CD4-positive, CD25-positive, alpha-beta regulatory T cell (primary cell): Measurements from ENCODE around the gene CRTAC1. TPM values are rescaled to one million over a fixed set of nuclear protein-coding genes. Genes with fewer than 3 reads are reported as not detected.

ENCODE experiments used
- ATAC-seq, 2 donors: fragments of 150-1000 bp; cut with Tn5 transposase; one replicate each; pipeline ENCODE4 v1.10.0; 2021; ENCODE audit warnings: low read depth in 2 of 2, moderate number of reproducible peaks in 2 of 2, moderate library complexity in 1 of 2
- DNase-seq, 3 donors: peaks; one replicate each; pipeline versions ENCODE4 v3.0.0 to v3.0.0-alpha.2; 2012 to 2022; ENCODE audit warnings: mixed read lengths in 1 of 3
- H3K27ac ChIP-seq: one replicate; pipeline ENCODE4 v1.7.0; 2013; ENCODE audit warnings: mild to moderate bottlenecking, low read length; ENCODE audit not compliant: insufficient read depth, poor library complexity, severe bottlenecking
- H3K27me3 ChIP-seq: one replicate; pipeline ENCODE4 v1.7.0; 2013; ENCODE audit warnings: low read length; ENCODE audit not compliant: control insufficient read depth, insufficient read depth
- H3K36me3 ChIP-seq: one replicate; pipeline ENCODE4 v1.7.0; 2013; ENCODE audit warnings: mild to moderate bottlenecking, low read length, moderate library complexity; ENCODE audit not compliant: control insufficient read depth, insufficient read depth
- H3K4me1 ChIP-seq: 2 replicates; pipeline ENCODE4 v1.7.0; 2013; ENCODE audit warnings: mild to moderate bottlenecking, low read length; ENCODE audit not compliant: insufficient read depth, control insufficient read depth, poor library complexity, severe bottlenecking
- H3K4me3 ChIP-seq: one replicate; pipeline ENCODE4 v1.7.0; 2013; ENCODE audit warnings: low read depth, mild to moderate bottlenecking, low read length, moderate library complexity
- H3K9me3 ChIP-seq, 2 experiments: 1 replicate in 1 of 2; 2 replicates in 1 of 2; pipeline ENCODE4 v1.7.0; 2013; ENCODE audit warnings: low read length in 2 of 2, mild to moderate bottlenecking in 1 of 2, moderate library complexity in 1 of 2; ENCODE audit not compliant: control insufficient read depth in 2 of 2
- H3K27ac Mint-ChIP-seq, 3 donors: one replicate each; pipeline ENCODE4 v1.8.0; 2020 to 2022; ENCODE audit warnings: mild to moderate bottlenecking in 3 of 3, mixed read lengths in 3 of 3, moderate library complexity in 2 of 3
- H3K27me3 Mint-ChIP-seq: one replicate; pipeline ENCODE4 v1.8.0; 2022; ENCODE audit warnings: mild to moderate bottlenecking, mixed read lengths
- H3K36me3 Mint-ChIP-seq: one replicate; pipeline ENCODE4 v1.8.0; 2020; ENCODE audit warnings: mixed read lengths
- H3K4me1 Mint-ChIP-seq, 4 donors: one replicate each; pipeline ENCODE4 v1.8.0; 2020 to 2022; ENCODE audit warnings: mixed read lengths in 4 of 4, mild to moderate bottlenecking in 1 of 4
- H3K4me3 Mint-ChIP-seq, 4 donors: one replicate each; pipeline ENCODE4 v1.8.0; 2020 to 2022; ENCODE audit warnings: mild to moderate bottlenecking in 4 of 4, mixed read lengths in 4 of 4, moderate library complexity in 3 of 4
- H3K9me3 Mint-ChIP-seq, 7 donors: one replicate each; pipeline ENCODE4 v1.8.0; 2020 to 2022; ENCODE audit warnings: mixed read lengths in 7 of 7, mild to moderate bottlenecking in 3 of 7, moderate library complexity in 2 of 7
- polyA plus RNA-seq, 4 donors: library from polyadenylated mRNA; unstranded; fragments of 300-500 nt; fragmentation: Illumina TruSeq; gene quantifications; one replicate each; pipeline ENCODE4 v1.2.3, GENCODE V29; 2021
- total RNA-seq: library from RNA; stranded (reverse); gene quantifications from one replicate; pipeline ENCODE4 v1.2.3, GENCODE V29; 2022

The CRTAC1 gene
- total and polyA plus RNA-seq, 5 donors from 2014 or later = not detected

GRCh38 chr10:97911217-97911616 is 119.2 kb downstream of the CRTAC1 start:
- peaks cover 6% of the 10 kb centered on the region for H3K4me1 ChIP-seq
- Mint-ChIP-seq H3K36me3 (no peaks in the 10 kb centered on the region), H3K9me3 (peaks cover 0 to 2% (median 0%) of the 10 kb centered on the region in 7 donors), H3K4me3 (peak overlapping the region in 1 of 4 donors; percentile 79), H3K4me1 (peaks cover 0 to 6% (median 3%) of the 10 kb centered on the region in 4 donors), H3K27ac (no peak overlapping the region), H3K27me3 (peaks cover 9% of the 10 kb centered on the region)
- no peaks in the 10 kb centered on the region for H3K36me3 ChIP-seq
- no peak overlapping the region for H3K4me3 ChIP-seq
- no peak for DNase-seq
- peak in 1 of 2 donors; percentile 5 for ATAC-seq
- H3K27me3 ChIP-seq = no peaks in the 10 kb centered on the region
- H3K9me3 ChIP-seq = no peaks in the 10 kb centered on the region
- H3K27ac ChIP-seq = no peak overlapping the region

- Mint-ChIP-seq H3K9me3 (peaks cover 0 to 2% (median 0%) of the 10 kb centered on the region in 7 donors), H3K4me3 (no peak overlapping the region), H3K36me3 (no peaks in the 10 kb centered on the region), H3K27ac (no peak overlapping the region), H3K4me1 (peaks cover 0 to 6% (median 3%) of the 10 kb centered on the region in 4 donors), H3K27me3 (peaks cover 12% of the 10 kb centered on the region)
- Histone ChIP-seq H3K4me3 (no peak overlapping the region), H3K4me1 (peaks cover 6% of the 10 kb centered on the region), H3K27ac (no peak overlapping the region), H3K27me3 (no peaks in the 10 kb centered on the region), H3K36me3 (no peaks in the 10 kb centered on the region), H3K9me3 (no peaks in the 10 kb centered on the region)
- DNase-seq (no peak), ATAC-seq (no peak)
Observed at GRCh38 chr10:97910661-97911060, 119.8 kb downstream of the CRTAC1 start.

- Mint-ChIP-seq H3K27me3 (peaks cover 24% of the 10 kb centered on the region), H3K27ac (no peak overlapping the region), H3K4me3 (no peak overlapping the region), H3K36me3 (no peaks in the 10 kb centered on the region), H3K4me1 (peaks cover 0 to 6% (median 0%) of the 10 kb centered on the region in 4 donors), H3K9me3 (no peaks in the 10 kb centered on the region)
- Histone ChIP-seq H3K4me1 (no peaks in the 10 kb centered on the region), H3K27ac (no peak overlapping the region), H3K27me3 (no peaks in the 10 kb centered on the region), H3K9me3 (no peaks in the 10 kb centered on the region), H3K36me3 (no peaks in the 10 kb centered on the region), H3K4me3 (no peak overlapping the region)
- DNase-seq (no peak), ATAC-seq (no peak)
Observed at GRCh38 chr10:97907830-97908229, 122.6 kb downstream of the CRTAC1 start.

- Histone ChIP-seq H3K27me3 (no peaks in the 10 kb centered on the region), H3K27ac (no peak overlapping the region), H3K4me3 (no peak overlapping the region), H3K4me1 (no peaks in the 10 kb centered on the region), H3K36me3 (no peaks in the 10 kb centered on the region), H3K9me3 (no peaks in the 10 kb centered on the region)
- Mint-ChIP-seq H3K27me3 (peaks cover 24% of the 10 kb centered on the region), H3K4me1 (peaks cover 0 to 6% (median 0%) of the 10 kb centered on the region in 4 donors), H3K27ac (no peak overlapping the region), H3K9me3 (no peaks in the 10 kb centered on the region), H3K4me3 (no peak overlapping the region), H3K36me3 (no peaks in the 10 kb centered on the region)
- no peak for ATAC-seq
- no peak for DNase-seq
Observed at GRCh38 chr10:97907211-97907610, 123.2 kb downstream of the CRTAC1 start.

- Histone ChIP-seq H3K9me3 (no peaks in the 10 kb centered on the region), H3K36me3 (no peaks in the 10 kb centered on the region), H3K4me3 (no peak overlapping the region), H3K27ac (no peak overlapping the region), H3K4me1 (no peaks in the 10 kb centered on the region), H3K27me3 (no peaks in the 10 kb centered on the region)
- H3K27me3 Mint-ChIP-seq = peaks cover 24% of the 10 kb centered on the region
- H3K27ac Mint-ChIP-seq = no peak overlapping the region
- DNase-seq = no peak
- H3K4me1 Mint-ChIP-seq = no peaks in the 10 kb centered on the region
- no peaks in the 10 kb centered on the region for H3K36me3 Mint-ChIP-seq
- H3K9me3 Mint-ChIP-seq = no peaks in the 10 kb centered on the region
- no peak overlapping the region for H3K4me3 Mint-ChIP-seq
- no peak for ATAC-seq
Observed at GRCh38 chr10:97905276-97905675, 125.1 kb downstream of the CRTAC1 start.

- Mint-ChIP-seq H3K4me3 (no peak overlapping the region), H3K4me1 (no peaks in the 10 kb centered on the region), H3K27ac (no peak overlapping the region), H3K9me3 (no peaks in the 10 kb centered on the region), H3K27me3 (peaks cover 24% of the 10 kb centered on the region), H3K36me3 (no peaks in the 10 kb centered on the region)
- ATAC-seq (no peak), DNase-seq (no peak)
- Histone ChIP-seq H3K27me3 (no peaks in the 10 kb centered on the region), H3K4me1 (no peaks in the 10 kb centered on the region), H3K4me3 (no peak overlapping the region), H3K27ac (no peak overlapping the region), H3K36me3 (no peaks in the 10 kb centered on the region), H3K9me3 (no peaks in the 10 kb centered on the region)
Observed at GRCh38 chr10:97904576-97904975, 125.8 kb downstream of the CRTAC1 start.

GRCh38 chr10:97904018-97904381 is 126.4 kb downstream of the CRTAC1 start:
- ATAC-seq (no peak), DNase-seq (no peak)
- H3K4me1 ChIP-seq = no peaks in the 10 kb centered on the region
- H3K27ac Mint-ChIP-seq = no peak overlapping the region
- no peak overlapping the region for H3K4me3 ChIP-seq
- no peaks in the 10 kb centered on the region for H3K27me3 ChIP-seq
- H3K36me3 Mint-ChIP-seq = no peaks in the 10 kb centered on the region
- H3K4me1 Mint-ChIP-seq = no peaks in the 10 kb centered on the region
- H3K27ac ChIP-seq = no peak overlapping the region
- no peaks in the 10 kb centered on the region for H3K36me3 ChIP-seq
- H3K27me3 Mint-ChIP-seq = peaks cover 24% of the 10 kb centered on the region
- no peaks in the 10 kb centered on the region for H3K9me3 Mint-ChIP-seq
- no peaks in the 10 kb centered on the region for H3K9me3 ChIP-seq
- H3K4me3 Mint-ChIP-seq = no peak overlapping the region

GRCh38 chr10:97903128-97904017 is 127.0 kb downstream of the CRTAC1 start:
- peaks cover 24% of the 10 kb centered on the region for H3K27me3 Mint-ChIP-seq
- ATAC-seq = no peak
- no peaks in the 10 kb centered on the region for H3K9me3 Mint-ChIP-seq

More at GRCh38 chr10:97903128-97904017, 127.0 kb downstream of the CRTAC1 start:
- Histone ChIP-seq H3K27me3 (no peaks in the 10 kb centered on the region), H3K4me1 (no peaks in the 10 kb centered on the region), H3K36me3 (no peaks in the 10 kb centered on the region), H3K27ac (no peak overlapping the region), H3K4me3 (no peak overlapping the region), H3K9me3 (no peaks in the 10 kb centered on the region)
- no peak overlapping the region for H3K4me3 Mint-ChIP-seq
- H3K27ac Mint-ChIP-seq = no peak overlapping the region
- no peaks in the 10 kb centered on the region for H3K36me3 Mint-ChIP-seq
- no peak for DNase-seq
- H3K4me1 Mint-ChIP-seq = no peaks in the 10 kb centered on the region
